ENCODE results near the gene COL5A1. TPM values are rescaled to one million over a fixed set of nuclear protein-coding genes. Genes with fewer than 3 reads are reported as not detected.

Gene COL5A1
- total RNA-seq, 1 donor: 0.21 TPM

DNA sequence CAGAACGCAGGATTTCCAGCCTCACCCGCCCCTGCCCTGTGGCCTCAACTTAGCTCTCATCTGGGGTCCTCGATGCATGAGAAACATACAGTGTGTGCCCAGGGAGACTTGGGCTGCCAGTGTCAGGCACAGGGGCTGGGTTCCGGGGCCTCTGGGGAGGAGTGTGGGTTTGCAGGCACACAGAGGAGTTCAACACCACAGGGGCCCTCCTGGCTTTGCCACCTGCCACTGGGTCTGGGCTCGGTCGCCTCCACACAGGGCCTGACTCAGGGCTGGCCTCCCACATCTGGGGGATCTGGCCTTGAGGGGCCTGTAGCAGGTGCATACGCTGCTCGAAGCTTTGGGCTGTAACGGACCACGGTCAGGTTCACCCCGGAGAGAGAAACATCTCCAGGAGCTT lies 111.6 kb downstream of the COL5A1 start:
- Histone ChIP-seq H3K4me3 (ENCODE audit: low read length) (no peak overlapping the region), H3K4me1 (ENCODE audit: insufficient read depth, low read length) (no peaks in the 10 kb centered on the region), H3K27me3 (ENCODE audit: insufficient read depth, low read length) (no peaks in the 10 kb centered on the region), H3K9me3 (ENCODE audit: low read depth, low read length) (no peaks in the 10 kb centered on the region)

DNA sequence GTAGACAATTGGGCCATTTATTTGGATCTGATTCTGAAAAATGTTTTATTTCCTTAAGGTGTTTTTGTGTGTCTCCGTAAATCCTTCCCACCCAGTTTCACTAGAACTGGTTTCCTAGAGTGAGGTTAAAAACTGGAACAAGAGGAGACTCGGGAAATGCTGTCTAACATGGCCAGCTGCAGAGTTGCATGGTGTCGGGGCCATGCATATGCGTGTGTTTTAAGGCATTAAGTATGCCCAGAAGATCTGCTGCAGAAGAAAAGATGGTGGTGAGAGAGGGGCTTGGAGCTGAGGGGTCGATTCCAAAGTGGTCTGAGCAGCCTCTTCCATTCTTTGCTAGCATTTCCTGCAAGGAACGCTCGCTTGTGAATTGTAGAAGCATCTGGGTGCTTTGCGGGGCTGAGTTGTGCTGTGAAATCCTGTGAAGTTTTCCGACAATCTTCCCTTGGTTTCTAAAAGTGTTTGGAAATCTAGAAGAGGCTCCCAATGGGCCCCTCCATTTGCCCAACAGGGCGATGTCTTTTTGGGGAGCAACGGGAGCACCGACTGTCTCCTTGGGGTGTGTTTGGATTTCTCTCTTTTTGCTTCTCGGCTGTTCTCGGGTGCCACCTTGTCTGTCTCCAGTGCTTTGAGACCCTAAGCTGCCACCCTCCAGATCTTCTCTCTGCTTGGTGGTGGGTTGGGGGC lies 113.8 kb downstream of the COL5A1 start:
- H3K9me3 ChIP-seq (ENCODE audit: low read depth, low read length): no peaks in the 10 kb centered on the region
- H3K4me1 ChIP-seq (ENCODE audit: insufficient read depth, low read length): no peaks in the 10 kb centered on the region
- no peak overlapping the region for H3K4me3 ChIP-seq (ENCODE audit: low read length)
- no peaks in the 10 kb centered on the region for H3K27me3 ChIP-seq (ENCODE audit: insufficient read depth, low read length)

DNA sequence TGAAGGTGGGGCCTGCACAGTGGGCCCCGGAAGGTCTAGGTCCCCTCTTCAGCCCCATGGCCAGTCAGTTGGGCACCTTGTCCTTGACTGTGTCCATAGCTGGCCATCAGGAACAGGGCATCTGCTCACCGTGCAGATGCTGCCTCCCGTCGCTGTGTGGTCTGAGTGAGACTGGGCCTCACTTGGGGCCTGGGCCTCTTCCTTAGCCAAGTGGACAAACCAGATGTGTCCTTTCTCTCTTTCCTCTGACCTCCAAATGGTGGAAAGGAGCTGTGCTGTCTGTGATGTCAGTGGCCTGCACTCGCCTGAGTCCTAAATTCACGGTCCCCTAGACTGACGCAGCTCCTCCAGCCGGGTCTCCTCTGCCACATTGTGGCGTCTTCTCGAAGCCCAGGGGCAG lies 114.5 kb downstream of the COL5A1 start:
- Histone ChIP-seq H3K9me3 (ENCODE audit: low read depth, low read length) (no peaks in the 10 kb centered on the region), H3K4me3 (ENCODE audit: low read length) (no peak overlapping the region), H3K27me3 (ENCODE audit: insufficient read depth, low read length) (no peaks in the 10 kb centered on the region), H3K4me1 (ENCODE audit: insufficient read depth, low read length) (no peaks in the 10 kb centered on the region)

GRCh38 chr9:134757216-134757975 lies 115.8 kb downstream of the COL5A1 start:
- Histone ChIP-seq H3K9me3 (ENCODE audit: low read depth, low read length) (no peaks in the 10 kb centered on the region), H3K27me3 (ENCODE audit: insufficient read depth, low read length) (no peaks in the 10 kb centered on the region), H3K4me1 (ENCODE audit: insufficient read depth, low read length) (no peaks in the 10 kb centered on the region), H3K4me3 (ENCODE audit: low read length) (no peak overlapping the region)

GRCh38 chr9:134758949-134759607 lies 117.5 kb downstream of the COL5A1 start:
- Histone ChIP-seq H3K4me3 (ENCODE audit: low read length) (no peak overlapping the region), H3K4me1 (ENCODE audit: insufficient read depth, low read length) (no peaks in the 10 kb centered on the region), H3K27me3 (ENCODE audit: insufficient read depth, low read length) (no peaks in the 10 kb centered on the region), H3K9me3 (ENCODE audit: low read depth, low read length) (no peaks in the 10 kb centered on the region)

DNA sequence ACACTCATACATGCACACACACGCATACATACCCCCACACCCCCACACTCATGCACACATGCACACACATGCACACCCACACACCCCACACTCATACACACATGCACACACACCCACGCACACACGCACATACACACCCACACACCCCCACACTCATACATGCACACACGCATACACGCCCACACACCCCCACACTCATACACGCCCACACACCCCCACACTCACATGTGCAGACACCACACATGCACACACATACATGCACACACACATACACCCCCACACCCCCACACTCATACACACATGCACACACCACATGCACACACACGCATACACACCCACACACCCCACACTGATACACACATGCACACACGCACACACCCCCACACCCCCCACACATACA lies 118.3 kb downstream of the COL5A1 start:
- H3K4me1 ChIP-seq (ENCODE audit: insufficient read depth, low read length): no peaks in the 10 kb centered on the region
- no peaks in the 10 kb centered on the region for H3K27me3 ChIP-seq (ENCODE audit: insufficient read depth, low read length)
- no peaks in the 10 kb centered on the region for H3K9me3 ChIP-seq (ENCODE audit: low read depth, low read length)
- H3K4me3 ChIP-seq (ENCODE audit: low read length): no peak overlapping the region

DNA sequence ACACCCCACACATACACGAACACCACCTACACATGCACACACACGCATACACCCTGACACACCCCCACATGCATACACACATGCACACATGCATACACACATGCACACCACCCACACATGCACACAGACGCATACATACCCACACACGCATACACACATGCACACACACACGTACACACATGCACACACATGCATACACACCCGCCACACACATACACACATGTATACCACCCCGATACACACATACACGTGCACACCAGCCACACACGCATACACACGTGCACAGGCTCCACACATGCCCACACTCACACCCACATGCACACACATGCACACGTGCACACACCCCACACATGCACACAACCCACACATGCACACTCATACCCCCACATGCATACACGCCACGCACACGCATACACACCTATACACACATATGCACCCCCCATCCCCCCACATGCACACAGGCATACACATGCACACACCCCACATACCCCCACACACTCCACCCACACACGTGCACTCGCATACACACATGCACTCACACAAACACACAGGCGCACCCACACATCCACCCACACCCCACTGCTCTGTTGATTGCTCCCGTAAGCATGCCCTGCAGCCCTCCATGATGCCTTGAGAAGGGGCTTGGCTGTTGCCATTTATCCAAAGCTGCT lies 119.3 kb downstream of the COL5A1 start:
- no peaks in the 10 kb centered on the region for H3K27me3 ChIP-seq (ENCODE audit: insufficient read depth, low read length)
- H3K4me1 ChIP-seq (ENCODE audit: insufficient read depth, low read length): no peaks in the 10 kb centered on the region
- H3K9me3 ChIP-seq (ENCODE audit: low read depth, low read length): no peaks in the 10 kb centered on the region
- no peak overlapping the region for H3K4me3 ChIP-seq (ENCODE audit: low read length)

- H3K9me3 ChIP-seq (ENCODE audit: low read depth, low read length): no peaks in the 10 kb centered on the region
- H3K4me1 ChIP-seq (ENCODE audit: insufficient read depth, low read length): no peaks in the 10 kb centered on the region
- H3K27me3 ChIP-seq (ENCODE audit: insufficient read depth, low read length): no peaks in the 10 kb centered on the region
- no peak overlapping the region for H3K4me3 ChIP-seq (ENCODE audit: low read length)
These were observed 123.1 kb downstream of the COL5A1 start for GRCh38 chr9:134764473-134765269.

GRCh38 chr9:134765785-134766184 lies 124.2 kb downstream of the COL5A1 start:
- no peaks in the 10 kb centered on the region for H3K4me1 ChIP-seq (ENCODE audit: insufficient read depth, low read length)
- H3K27me3 ChIP-seq (ENCODE audit: insufficient read depth, low read length): peaks cover under 1% of the 10 kb centered on the region
- no peaks in the 10 kb centered on the region for H3K9me3 ChIP-seq (ENCODE audit: low read depth, low read length)
- no peak overlapping the region for H3K4me3 ChIP-seq (ENCODE audit: low read length)

DNA sequence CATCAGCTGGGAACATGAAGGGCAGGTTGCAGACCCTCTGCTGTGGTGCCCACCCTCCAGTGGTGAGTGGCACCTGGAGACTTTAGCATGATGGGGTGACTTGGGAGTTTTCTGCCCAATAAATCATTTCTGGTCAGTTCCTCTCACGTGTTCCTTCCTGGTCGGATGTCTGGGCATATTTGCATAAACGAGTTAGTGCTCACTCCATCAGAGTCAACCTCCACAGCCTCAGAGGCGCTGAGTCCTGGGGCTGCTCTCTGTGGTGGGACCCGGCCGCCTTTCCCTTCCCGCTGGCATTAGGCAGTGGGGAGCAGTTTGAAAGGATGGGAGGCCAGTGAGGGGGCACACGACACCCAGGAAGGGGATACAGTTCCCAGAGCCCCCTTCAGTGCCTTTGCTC lies 125.0 kb downstream of the COL5A1 start:
- H3K4me3 ChIP-seq (ENCODE audit: low read length): no peak overlapping the region
- peaks cover 7% of the 10 kb centered on the region for H3K27me3 ChIP-seq (ENCODE audit: insufficient read depth, low read length)
- no peaks in the 10 kb centered on the region for H3K9me3 ChIP-seq (ENCODE audit: low read depth, low read length)
- no peaks in the 10 kb centered on the region for H3K4me1 ChIP-seq (ENCODE audit: insufficient read depth, low read length)

GRCh38 chr9:134768332-134768708 lies 126.7 kb downstream of the COL5A1 start:
- no peak overlapping the region for H3K4me3 ChIP-seq (ENCODE audit: low read length)
- no peaks in the 10 kb centered on the region for H3K9me3 ChIP-seq (ENCODE audit: low read depth, low read length)
- peaks cover 7% of the 10 kb centered on the region for H3K27me3 ChIP-seq (ENCODE audit: insufficient read depth, low read length)
- no peaks in the 10 kb centered on the region for H3K4me1 ChIP-seq (ENCODE audit: insufficient read depth, low read length)

DNA sequence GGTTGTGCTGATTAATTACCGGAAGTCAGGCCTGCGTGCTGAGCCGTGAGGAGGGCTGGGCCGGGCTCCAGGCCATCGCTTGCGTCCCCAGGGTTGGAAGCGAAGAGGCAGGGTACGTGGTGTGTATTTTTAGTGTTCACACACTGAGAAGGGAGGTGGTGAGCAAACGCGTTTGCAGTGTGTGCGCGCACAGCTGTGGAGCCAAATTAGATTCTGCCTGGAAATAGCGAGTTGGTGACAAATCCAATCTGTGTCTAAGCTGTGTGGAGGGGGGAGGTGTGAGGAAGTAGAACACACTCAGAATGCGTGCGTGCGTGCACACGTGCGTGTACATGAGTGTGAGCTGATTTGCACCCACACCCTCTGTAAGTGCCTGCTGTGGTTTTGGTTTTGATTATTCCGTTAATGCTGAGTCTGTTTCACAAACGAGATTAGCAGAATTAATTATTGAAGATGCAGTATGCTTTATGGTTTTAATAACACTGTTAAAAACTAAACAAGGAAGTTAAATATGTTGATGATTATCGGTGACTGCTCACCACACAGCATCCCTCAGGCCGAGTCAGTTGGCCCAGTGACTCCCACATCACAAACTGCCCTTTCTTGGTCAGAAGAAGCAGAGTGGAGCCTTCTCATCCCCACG lies 127.2 kb downstream of the COL5A1 start:
- H3K4me1 ChIP-seq (ENCODE audit: insufficient read depth, low read length): no peaks in the 10 kb centered on the region
- no peaks in the 10 kb centered on the region for H3K9me3 ChIP-seq (ENCODE audit: low read depth, low read length)
- no peak overlapping the region for H3K4me3 ChIP-seq (ENCODE audit: low read length)
- H3K27me3 ChIP-seq (ENCODE audit: insufficient read depth, low read length): peaks cover 7% of the 10 kb centered on the region

- H3K9me3 ChIP-seq (ENCODE audit: low read depth, low read length): no peaks in the 10 kb centered on the region
- H3K27me3 ChIP-seq (ENCODE audit: insufficient read depth, low read length): peaks cover 7% of the 10 kb centered on the region
- H3K4me1 ChIP-seq (ENCODE audit: insufficient read depth, low read length): no peaks in the 10 kb centered on the region
- no peak overlapping the region for H3K4me3 ChIP-seq (ENCODE audit: low read length)
These were observed 129.7 kb downstream of the COL5A1 start for GRCh38 chr9:134770972-134771971.

Measured in mononuclear cell (primary cell).